ENCODE measurements around the gene TMED4. TPM values are rescaled to one million over a fixed set of nuclear protein-coding genes. Genes with fewer than 3 reads are reported as not detected.

TMED4 gene
- total RNA-seq, 1 donor from 2014 or later = 95.8 TPM

GRCh38 chr7:44572771-44573170, 9.3 kb downstream of the TMED4 start:
- Histone ChIP-seq H3K79me2 (ENCODE audit: low read depth) (peaks cover 39% of the 10 kb centered on the region), H3K27ac (no peak overlapping the region), H3K9me3 (ENCODE audit: low read depth) (no peaks in the 10 kb centered on the region), H3K9ac (peak overlapping the region; percentile 73), H3K36me3 (peaks cover 7% of the 10 kb centered on the region), H3K4me2 (peak overlapping the region; percentile 92), H2AFZ (replicated peaks) (no peak overlapping the region), H3K4me1 (peaks cover 17% of the 10 kb centered on the region), H4K20me1 (ENCODE audit: low read depth) (no peaks in the 10 kb centered on the region), H3F3A (ENCODE audit: low read depth) (peaks cover 23% of the 10 kb centered on the region), H3K4me3 (peak overlapping the region; percentile 73), H3K27me3 (no peaks in the 10 kb centered on the region)
- Mint-ChIP-seq H3K9me3 (no peaks in the 10 kb centered on the region), H3K4me1 (peaks cover 27% of the 10 kb centered on the region), H3K36me3 (peaks cover 43% of the 10 kb centered on the region), H3K27me3 (ENCODE audit: insufficient read depth, low read depth) (peaks cover 3% of the 10 kb centered on the region), H3K4me3 (peak overlapping the region; percentile 98), H3K27ac (peak overlapping the region; percentile 96)
- no peak for DNase-seq (ENCODE audit: low spot score)
- TF ChIP-seq EZH2 (IDR thresholded peaks at IDR 0.05) (no peak), CTCF (IDR thresholded peaks at IDR 0.05) (no peak), EZH2phosphoT487 (IDR thresholded peaks at IDR 0.05) (no peak)

- DNase-seq (ENCODE audit: low spot score) = no peak
- peaks cover 40% of the 10 kb centered on the region for H3K36me3 Mint-ChIP-seq
- H3K9ac ChIP-seq = no peak overlapping the region
Observed at GRCh38 chr7:44569959-44570358, 12.1 kb downstream of the TMED4 start.

GRCh38 chr7:44568771-44569560, 13.1 kb downstream of the TMED4 start:
- no peaks in the 10 kb centered on the region for H3K27me3 ChIP-seq
- H3K4me2 ChIP-seq = no peak overlapping the region
- Mint-ChIP-seq H3K27me3 (ENCODE audit: insufficient read depth, low read depth) (peaks cover 5% of the 10 kb centered on the region), H3K9me3 (no peaks in the 10 kb centered on the region), H3K27ac (no peak overlapping the region), H3K4me1 (peaks cover 11% of the 10 kb centered on the region), H3K4me3 (no peak overlapping the region), H3K36me3 (peaks cover 47% of the 10 kb centered on the region)
- H4K20me1 ChIP-seq (ENCODE audit: low read depth) = no peaks in the 10 kb centered on the region
- peaks cover 26% of the 10 kb centered on the region for H3K79me2 ChIP-seq (ENCODE audit: low read depth)
- peaks cover 7% of the 10 kb centered on the region for H3K36me3 ChIP-seq
- peaks cover 15% of the 10 kb centered on the region for H3F3A ChIP-seq (ENCODE audit: low read depth)
- no peak overlapping the region for H2AFZ ChIP-seq (replicated peaks)
- H3K4me1 ChIP-seq = peaks cover 8% of the 10 kb centered on the region
- H3K27ac ChIP-seq = no peak overlapping the region
- no peaks in the 10 kb centered on the region for H3K9me3 ChIP-seq (ENCODE audit: low read depth)
- DNase-seq (ENCODE audit: low spot score) = no peak
- TF ChIP-seq EZH2 (IDR thresholded peaks at IDR 0.05) (no peak), CTCF (IDR thresholded peaks at IDR 0.05) (no peak)
- no peak overlapping the region for H3K4me3 ChIP-seq
- H3K9ac ChIP-seq = no peak overlapping the region

More at GRCh38 chr7:44569959-44570358, 12.1 kb downstream of the TMED4 start:
- Histone ChIP-seq H3K9me3 (ENCODE audit: low read depth) (no peaks in the 10 kb centered on the region), H3K4me3 (no peak overlapping the region), H3K36me3 (peaks cover 7% of the 10 kb centered on the region), H4K20me1 (ENCODE audit: low read depth) (no peaks in the 10 kb centered on the region), H3K4me1 (peaks cover 15% of the 10 kb centered on the region), H3K27ac (no peak overlapping the region), H3K4me2 (no peak overlapping the region), H3K79me2 (ENCODE audit: low read depth) (peaks cover 33% of the 10 kb centered on the region), H3F3A (ENCODE audit: low read depth) (peaks cover 25% of the 10 kb centered on the region), H2AFZ (replicated peaks) (no peak overlapping the region), H3K27me3 (no peaks in the 10 kb centered on the region)
- Mint-ChIP-seq H3K4me3 (no peak overlapping the region), H3K27me3 (ENCODE audit: insufficient read depth, low read depth) (peaks cover 5% of the 10 kb centered on the region), H3K9me3 (no peaks in the 10 kb centered on the region), H3K4me1 (peaks cover 18% of the 10 kb centered on the region), H3K27ac (no peak overlapping the region)
- TF ChIP-seq EZH2 (IDR thresholded peaks at IDR 0.05) (no peak), EZH2phosphoT487 (IDR thresholded peaks at IDR 0.05) (no peak)

- Mint-ChIP-seq H3K4me1 (peaks cover 6% of the 10 kb centered on the region), H3K4me3 (no peak overlapping the region), H3K36me3 (peaks cover 52% of the 10 kb centered on the region), H3K27me3 (ENCODE audit: insufficient read depth, low read depth) (peaks cover 5% of the 10 kb centered on the region), H3K9me3 (no peaks in the 10 kb centered on the region), H3K27ac (no peak overlapping the region)
- Histone ChIP-seq H3K9me3 (ENCODE audit: low read depth) (no peaks in the 10 kb centered on the region), H3K27me3 (no peaks in the 10 kb centered on the region), H4K20me1 (ENCODE audit: low read depth) (no peaks in the 10 kb centered on the region), H3K4me2 (no peak overlapping the region), H3K4me3 (no peak overlapping the region), H3F3A (ENCODE audit: low read depth) (peaks cover 14% of the 10 kb centered on the region), H3K27ac (no peak overlapping the region), H3K4me1 (peaks cover 5% of the 10 kb centered on the region), H3K36me3 (peaks cover 7% of the 10 kb centered on the region), H3K9ac (no peak overlapping the region), H3K79me2 (ENCODE audit: low read depth) (peaks cover 17% of the 10 kb centered on the region), H2AFZ (replicated peaks) (no peak overlapping the region)
- DNase-seq (ENCODE audit: low spot score) = no peak
- TF ChIP-seq CTCF (IDR thresholded peaks at IDR 0.05) (no peak), EZH2phosphoT487 (IDR thresholded peaks at IDR 0.05) (no peak)
Observed at GRCh38 chr7:44567884-44568283, 14.1 kb downstream of the TMED4 start.

All from neural progenitor cell (in vitro differentiated cells).